ENCODE measurements around the gene HOXA3.

HOXA3 gene

GRCh38 chr7:27137640-27138315 is 14.6 kb downstream of the HOXA3 start:
- no peaks in the 10 kb centered on the region for H3K9me3 ChIP-seq (ENCODE audit: control insufficient read depth, insufficient read depth, low read length)
- H3K27ac ChIP-seq (ENCODE audit: low read depth, low read length) = no peak overlapping the region
- no peaks in the 10 kb centered on the region for H3K36me3 ChIP-seq (ENCODE audit: control insufficient read depth, low read length)
- no peaks in the 10 kb centered on the region for H3K4me1 ChIP-seq (ENCODE audit: control insufficient read depth, low read length)
- no peaks in the 10 kb centered on the region for H4K20me1 ChIP-seq (ENCODE audit: control insufficient read depth, insufficient read depth, low read depth, low read length)
- H3K79me2 ChIP-seq (ENCODE audit: control insufficient read depth, low read length) = no peaks in the 10 kb centered on the region
- TF ChIP-seq EZH2phosphoT487 (IDR thresholded peaks at IDR 0.05; ENCODE audit: borderline replicate concordance, low read length) = no peak
- H3F3A ChIP-seq (ENCODE audit: control insufficient read depth, insufficient read depth) = no peaks in the 10 kb centered on the region
- H3K27me3 ChIP-seq (ENCODE audit: control insufficient read depth, low read length) = peaks cover 59% of the 10 kb centered on the region
- H3K4me2 ChIP-seq (ENCODE audit: low read length) = no peak overlapping the region
- no peak overlapping the region for H3K4me3 ChIP-seq (ENCODE audit: low read length)
- no peaks in the 10 kb centered on the region for H3K9me2 ChIP-seq (replicated peaks; ENCODE audit: control insufficient read depth, low read length)

DNA sequence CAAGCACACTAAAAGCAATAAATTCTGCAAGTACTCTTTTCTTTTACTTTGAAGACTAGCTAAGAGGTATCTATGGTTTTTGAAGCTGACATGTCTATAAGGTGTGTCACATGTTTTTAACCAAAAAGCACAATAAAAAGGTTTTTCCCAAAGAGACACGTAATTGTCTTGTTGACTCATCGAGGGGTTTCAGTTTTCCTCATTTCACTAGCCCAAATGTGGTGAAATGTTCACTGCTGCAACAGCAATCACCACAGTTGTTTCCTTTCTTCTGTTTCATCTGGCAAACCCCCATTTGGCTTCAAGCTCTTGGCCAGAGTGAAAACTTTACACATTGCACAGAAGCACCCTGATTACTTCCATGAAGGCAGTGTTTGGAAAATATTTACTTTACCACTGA is 18.0 kb downstream of the HOXA3 start:
- Histone ChIP-seq H3K4me3 (ENCODE audit: low read length) (no peak overlapping the region), H3K9me2 (replicated peaks; ENCODE audit: control insufficient read depth, low read length) (no peaks in the 10 kb centered on the region), H3K36me3 (ENCODE audit: control insufficient read depth, low read length) (no peaks in the 10 kb centered on the region), H3K79me2 (ENCODE audit: control insufficient read depth, low read length) (no peaks in the 10 kb centered on the region), H3K4me1 (ENCODE audit: control insufficient read depth, low read length) (no peaks in the 10 kb centered on the region), H3K27me3 (ENCODE audit: control insufficient read depth, low read length) (peaks cover 56% of the 10 kb centered on the region), H4K20me1 (ENCODE audit: control insufficient read depth, insufficient read depth, low read depth, low read length) (no peaks in the 10 kb centered on the region), H3K9me3 (ENCODE audit: control insufficient read depth, insufficient read depth, low read length) (no peaks in the 10 kb centered on the region), H3K4me2 (ENCODE audit: low read length) (no peak overlapping the region), H3K27ac (ENCODE audit: low read depth, low read length) (no peak overlapping the region), H3F3A (ENCODE audit: control insufficient read depth, insufficient read depth) (no peaks in the 10 kb centered on the region)
- TF ChIP-seq CTCF (IDR thresholded peaks at IDR 0.05; ENCODE audit: low read depth, low read length, poor library complexity, severe bottlenecking) (no peak), EZH2phosphoT487 (IDR thresholded peaks at IDR 0.05; ENCODE audit: borderline replicate concordance, low read length) (no peak)

- Histone ChIP-seq H3K27me3 (ENCODE audit: control insufficient read depth, low read length) (peaks cover 56% of the 10 kb centered on the region), H3K36me3 (ENCODE audit: control insufficient read depth, low read length) (no peaks in the 10 kb centered on the region), H3K9me2 (replicated peaks; ENCODE audit: control insufficient read depth, low read length) (no peaks in the 10 kb centered on the region), H3K4me3 (ENCODE audit: low read length) (no peak overlapping the region), H4K20me1 (ENCODE audit: control insufficient read depth, insufficient read depth, low read depth, low read length) (no peaks in the 10 kb centered on the region), H3K9me3 (ENCODE audit: control insufficient read depth, insufficient read depth, low read length) (no peaks in the 10 kb centered on the region), H3K4me1 (ENCODE audit: control insufficient read depth, low read length) (no peaks in the 10 kb centered on the region), H3K4me2 (ENCODE audit: low read length) (no peak overlapping the region), H3K79me2 (ENCODE audit: control insufficient read depth, low read length) (no peaks in the 10 kb centered on the region), H3K27ac (ENCODE audit: low read depth, low read length) (no peak overlapping the region), H3F3A (ENCODE audit: control insufficient read depth, insufficient read depth) (no peaks in the 10 kb centered on the region)
- TF ChIP-seq CTCF (IDR thresholded peaks at IDR 0.05; ENCODE audit: low read depth, low read length, poor library complexity, severe bottlenecking) = no peak
- no peak for TF ChIP-seq EZH2phosphoT487 (IDR thresholded peaks at IDR 0.05; ENCODE audit: borderline replicate concordance, low read length)
Measured at GRCh38 chr7:27133409-27134231, 18.8 kb downstream of the HOXA3 start.

- Histone ChIP-seq H3K9me2 (replicated peaks; ENCODE audit: control insufficient read depth, low read length) (no peaks in the 10 kb centered on the region), H3K27ac (ENCODE audit: low read depth, low read length) (no peak overlapping the region), H4K20me1 (ENCODE audit: control insufficient read depth, insufficient read depth, low read depth, low read length) (no peaks in the 10 kb centered on the region), H3K4me3 (ENCODE audit: low read length) (no peak overlapping the region), H3K36me3 (ENCODE audit: control insufficient read depth, low read length) (no peaks in the 10 kb centered on the region), H3K4me2 (ENCODE audit: low read length) (no peak overlapping the region), H3F3A (ENCODE audit: control insufficient read depth, insufficient read depth) (no peaks in the 10 kb centered on the region), H3K27me3 (ENCODE audit: control insufficient read depth, low read length) (peaks cover 53% of the 10 kb centered on the region), H3K4me1 (ENCODE audit: control insufficient read depth, low read length) (no peaks in the 10 kb centered on the region), H3K79me2 (ENCODE audit: control insufficient read depth, low read length) (no peaks in the 10 kb centered on the region), H3K9me3 (ENCODE audit: control insufficient read depth, insufficient read depth, low read length) (no peaks in the 10 kb centered on the region)
- no peak for TF ChIP-seq CTCF (IDR thresholded peaks at IDR 0.05; ENCODE audit: low read depth, low read length, poor library complexity, severe bottlenecking)
- no peak for TF ChIP-seq EZH2phosphoT487 (IDR thresholded peaks at IDR 0.05; ENCODE audit: borderline replicate concordance, low read length)
Measured at GRCh38 chr7:27132978-27133377, 19.4 kb downstream of the HOXA3 start.

Data from DOHH2 (cell line).